Spleen (tissue), 11 donors: ENCODE data around the gene SCIN. TPM values are rescaled to one million over a fixed set of nuclear protein-coding genes. Genes with fewer than 3 reads are reported as not detected.

ENCODE experiments used
- DNase-seq: peaks from one replicate; pipeline ENCODE4 v3.0.0-alpha.2; 2020
- H3K27ac ChIP-seq, 8 donors: fragments of 200-600 bp; sonication (generic) in 7 of 8; 1 replicate in 4 of 8; 2 replicates in 4 of 8; pipeline versions ENCODE4 v1.5.0 to v1.8.0; 2016 to 2021; ENCODE audit warnings: inconsistent platforms in 4 of 8, mild to moderate bottlenecking in 4 of 8, moderate library complexity in 1 of 8
- H3K27me3 ChIP-seq, 7 donors: fragments of 200-600 bp; sonication (generic) in 6 of 7; replicated peaks in 1 of 7; 1 replicate in 4 of 7; 2 replicates in 3 of 7; pipeline versions ENCODE4 v1.5.0 to v1.8.0; 2016 to 2021; ENCODE audit warnings: inconsistent platforms in 3 of 7, mild to moderate bottlenecking in 1 of 7
- H3K36me3 ChIP-seq, 6 donors: fragments of 200-600 bp; sonication (generic) in 5 of 6; 1 replicate in 4 of 6; 2 replicates in 2 of 6; pipeline versions ENCODE4 v1.5.0 to v1.8.0; 2016 to 2021; ENCODE audit warnings: inconsistent platforms in 2 of 6
- H3K4me1 ChIP-seq, 6 donors: fragments of 200-600 bp; sonication (generic) in 5 of 6; 1 replicate in 3 of 6; 2 replicates in 3 of 6; pipeline versions ENCODE4 v1.5.0 to v1.8.0; 2016 to 2021; ENCODE audit warnings: inconsistent platforms in 3 of 6
- H3K4me3 ChIP-seq, 8 donors: fragments of 200-600 bp; sonication (generic) in 7 of 8; 1 replicate in 4 of 8; 2 replicates in 4 of 8; pipeline versions ENCODE4 v1.5.0 to v1.8.0; 2016 to 2021; ENCODE audit warnings: inconsistent platforms in 4 of 8, mild to moderate bottlenecking in 4 of 8, moderate library complexity in 2 of 8
- H3K9me3 ChIP-seq, 8 donors: fragments of 200-600 bp; sonication (generic) in 7 of 8; 1 replicate in 4 of 8; 2 replicates in 4 of 8; pipeline versions ENCODE4 v1.5.0 to v1.8.0; 2016 to 2021; ENCODE audit warnings: inconsistent platforms in 4 of 8
- POLR2A ChIP-seq, 3 donors: fragments of 450-650 bp; IDR thresholded peaks; one replicate each; pipeline ENCODE4 v1.5.1; 2017; ENCODE audit warnings: antibody characterized with exemption in 3 of 3, mild to moderate bottlenecking in 1 of 3
- POLR2AphosphoS5 ChIP-seq, 3 donors: sonication (generic); formaldehyde crosslinking; IDR thresholded peaks; one replicate each; pipeline ENCODE4 v1.5.1; 2017; ENCODE audit warnings: antibody characterized with exemption in 3 of 3
- WGBS, 5 donors: extraction: QIAGEN DNeasy Blood & Tissue Kit in 3 of 5; methylation state at CpG; one replicate each; pipeline versions ENCODE4 v1.1.5 to v1.1.7; 2013 to 2018; 5-methylcytosine and 5-hydroxymethylcytosine counted together
- intact Hi-C: fragments of 100-400 bp; cut with DNase I; formaldehyde crosslinking; loops from one replicate; pipeline ENCODE4 v1.15.0; 2023; ENCODE audit warnings: low total_unique reads
- polyA plus RNA-seq, 3 donors: library from polyadenylated mRNA; stranded (reverse); fragments of 200-250 nt; gene quantifications; one replicate each; pipeline ENCODE4 v1.2.1, GENCODE V29; 2013
- total RNA-seq, 7 donors: library from RNA; depleted of rRNA in 3 of 7; stranded (reverse); fragments of >200 nt in 3 of 7; fragmentation: NEBNext Ultra II Directional in 4 of 7; extraction: Animal tissue kit (Norgen Biotek cat#: 25700) in 4 of 7; gene quantifications; one replicate each; pipeline versions ENCODE4 v1.1.0 to v1.2.1, GENCODE V29; 2016 to 2021
- TF ChIP-seq, protein P1 (sequence below), 11 experiments: fragments of 200-600 bp in 7 of 11; fragments of 450-650 bp in 4 of 11; sonication (generic) in 4 of 11; IDR thresholded peaks in 8 of 11; conservative IDR thresholded peaks in 3 of 11; 1 replicate in 7 of 11; 2 replicates in 4 of 11; pipeline versions ENCODE4 v1.4.0 to v1.8.0; 2016 to 2021; ENCODE audit warnings: antibody characterized with exemption in 11 of 11, inconsistent platforms in 4 of 11, mild to moderate bottlenecking in 1 of 11
- donor health status: healthy with polysubstance abuse.
- donor health status: DM: no; HTN: no; CAD: no; lungs with moderate emphysema.
- donor health status: DM: no; HTN: no; CAD: no.
- donor health status: Bipolar disorder and iron deficiency.
- donor health status: healthy.
- donor health status: DM: no; HTN: no; CAD: no.
- donor health status: DM: yes; HTN: yes; CAD: no.

SCIN gene
- total and polyA plus RNA-seq, 10 donors: 0.07 to 1.4 (median 0.27) TPM; not detected in 1

DNA sequence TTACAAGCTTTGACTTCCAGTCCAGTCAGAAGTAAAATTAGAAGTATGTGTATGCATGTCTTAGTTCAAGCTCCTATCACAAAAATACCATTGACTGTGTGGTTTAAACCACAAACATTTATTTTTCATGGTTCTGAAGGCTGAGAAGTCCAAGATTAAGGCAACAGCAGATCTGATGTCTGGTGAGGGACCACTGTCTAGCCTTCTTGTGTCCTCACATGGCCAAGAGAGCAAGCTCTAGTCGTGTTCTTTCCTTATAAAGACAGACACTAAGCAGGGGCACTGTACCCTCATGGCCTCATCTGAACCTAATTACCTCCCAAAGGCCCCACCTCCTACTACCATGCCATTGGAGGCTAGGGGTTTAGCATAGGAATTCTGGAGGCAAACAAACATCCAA is 75.6 kb downstream of the SCIN start:
- Histone ChIP-seq H3K9me3 (no peaks in the 10 kb centered on the region), H3K4me3 (no peak overlapping the region), H3K36me3 (no peaks in the 10 kb centered on the region), H3K27ac (no peak overlapping the region), H3K4me1 (peaks cover 0 to 8% (median 0%) of the 10 kb centered on the region in 6 donors), H3K27me3 (no peaks in the 10 kb centered on the region)
- WGBS, 5 donors: 57 to 82% (median 73%) methylated on average over 1 of the region's 1 CpG
- intact Hi-C loops: no loop called here
- DNase-seq: no peak
- TF ChIP-seq POLR2A (IDR thresholded peaks at IDR 0.05) (no peak), POLR2AphosphoS5 (IDR thresholded peaks at IDR 0.05) (no peak)
- TF ChIP-seq, protein P1, sequence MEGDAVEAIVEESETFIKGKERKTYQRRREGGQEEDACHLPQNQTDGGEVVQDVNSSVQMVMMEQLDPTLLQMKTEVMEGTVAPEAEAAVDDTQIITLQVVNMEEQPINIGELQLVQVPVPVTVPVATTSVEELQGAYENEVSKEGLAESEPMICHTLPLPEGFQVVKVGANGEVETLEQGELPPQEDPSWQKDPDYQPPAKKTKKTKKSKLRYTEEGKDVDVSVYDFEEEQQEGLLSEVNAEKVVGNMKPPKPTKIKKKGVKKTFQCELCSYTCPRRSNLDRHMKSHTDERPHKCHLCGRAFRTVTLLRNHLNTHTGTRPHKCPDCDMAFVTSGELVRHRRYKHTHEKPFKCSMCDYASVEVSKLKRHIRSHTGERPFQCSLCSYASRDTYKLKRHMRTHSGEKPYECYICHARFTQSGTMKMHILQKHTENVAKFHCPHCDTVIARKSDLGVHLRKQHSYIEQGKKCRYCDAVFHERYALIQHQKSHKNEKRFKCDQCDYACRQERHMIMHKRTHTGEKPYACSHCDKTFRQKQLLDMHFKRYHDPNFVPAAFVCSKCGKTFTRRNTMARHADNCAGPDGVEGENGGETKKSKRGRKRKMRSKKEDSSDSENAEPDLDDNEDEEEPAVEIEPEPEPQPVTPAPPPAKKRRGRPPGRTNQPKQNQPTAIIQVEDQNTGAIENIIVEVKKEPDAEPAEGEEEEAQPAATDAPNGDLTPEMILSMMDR (IDR thresholded peaks at IDR 0.05 in 8 of 11, conservative IDR thresholded peaks at IDR 0.05 in 3 of 11): no peak

DNA sequence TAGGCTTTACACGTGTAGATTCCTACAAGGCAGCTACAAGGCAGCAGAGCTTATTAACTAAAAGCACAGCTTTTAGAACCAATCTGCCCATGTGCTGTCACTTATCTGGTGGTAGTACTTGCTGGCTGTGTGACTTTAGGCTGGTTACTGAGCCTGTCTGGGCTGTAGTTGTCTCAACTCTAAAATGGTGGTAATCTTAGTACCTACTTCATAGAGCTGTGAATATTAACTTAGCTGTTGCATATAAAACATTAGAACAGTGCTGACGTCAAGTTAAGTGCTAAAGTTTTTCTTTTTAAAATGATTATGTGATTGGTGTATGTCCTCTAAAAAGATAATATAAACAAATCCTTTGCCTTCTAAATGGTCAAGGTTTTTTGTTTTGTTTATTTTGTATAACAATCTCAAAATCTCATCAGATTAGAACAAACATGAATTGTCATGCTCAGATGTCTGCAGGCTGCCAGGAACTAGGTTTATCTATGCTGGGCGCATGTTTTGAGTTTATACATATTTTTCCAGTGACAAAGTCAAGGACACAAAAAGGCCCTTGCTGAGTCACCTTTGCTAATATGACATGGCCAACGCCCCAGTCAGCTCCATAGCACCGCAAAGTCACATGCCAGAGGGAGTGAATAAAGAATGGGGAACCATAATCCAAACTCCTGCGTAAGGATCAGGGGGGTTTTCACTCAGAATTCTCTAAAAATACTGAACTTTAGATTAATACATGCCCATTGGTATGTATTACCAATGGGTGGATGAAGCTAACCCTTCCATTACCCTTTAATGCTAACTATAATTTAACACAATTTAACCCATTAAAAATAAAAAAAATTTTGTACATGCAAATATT is 77.1 kb downstream of the SCIN start:
- 64 to 87% (median 81%) methylated on average over 6 of the region's 6 CpGs for WGBS, 5 donors
- no peak for TF ChIP-seq POLR2AphosphoS5 (IDR thresholded peaks at IDR 0.05)
- TF ChIP-seq, protein P1 (IDR thresholded peaks at IDR 0.05 in 8 of 11, conservative IDR thresholded peaks at IDR 0.05 in 3 of 11): no peak
- no peak for TF ChIP-seq POLR2A (IDR thresholded peaks at IDR 0.05)
- H3K27ac ChIP-seq: no peak overlapping the region
- peaks cover 0 to 8% (median 0%) of the 10 kb centered on the region in 6 donors for H3K4me1 ChIP-seq
- DNase-seq: no peak
- H3K36me3 ChIP-seq: no peaks in the 10 kb centered on the region
- H3K4me3 ChIP-seq: no peak overlapping the region
- intact Hi-C loops: no loop called here
- no peaks in the 10 kb centered on the region for H3K9me3 ChIP-seq
- no peaks in the 10 kb centered on the region for H3K27me3 ChIP-seq

DNA sequence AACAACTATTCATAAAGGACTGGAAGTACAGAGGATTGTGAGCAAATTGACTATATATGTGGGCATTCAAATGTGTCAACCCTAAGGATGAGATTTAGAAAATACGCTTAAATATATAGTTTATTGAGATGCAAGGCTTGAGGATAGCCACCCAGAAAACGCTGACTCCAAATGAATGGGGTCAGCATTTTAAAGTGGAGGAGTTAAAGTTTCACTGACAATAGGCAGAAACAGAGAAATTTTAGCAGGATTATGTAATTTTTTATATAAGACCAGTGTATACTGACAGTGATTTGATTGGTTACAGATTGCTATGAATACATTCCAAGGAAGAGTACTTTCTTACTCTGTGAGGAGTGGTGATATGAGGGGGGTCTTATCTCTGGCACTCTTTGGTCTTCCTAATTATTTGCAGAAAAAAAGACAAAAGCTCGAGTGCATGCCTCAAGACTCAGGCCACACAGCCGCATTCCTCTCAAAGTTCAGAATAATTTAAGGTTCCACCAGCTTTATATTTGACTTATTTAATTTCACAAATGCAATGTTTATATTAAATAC is 78.3 kb downstream of the SCIN start:
- Histone ChIP-seq H3K36me3 (no peaks in the 10 kb centered on the region), H3K9me3 (no peaks in the 10 kb centered on the region), H3K4me1 (peaks cover 0 to 3% (median 0%) of the 10 kb centered on the region in 6 donors), H3K27ac (no peak overlapping the region), H3K27me3 (no peaks in the 10 kb centered on the region), H3K4me3 (no peak overlapping the region)
- TF ChIP-seq, protein P1 (IDR thresholded peaks at IDR 0.05 in 8 of 11, conservative IDR thresholded peaks at IDR 0.05 in 3 of 11): no peak
- no peak for TF ChIP-seq POLR2A (IDR thresholded peaks at IDR 0.05)
- TF ChIP-seq POLR2AphosphoS5 (IDR thresholded peaks at IDR 0.05): no peak
- intact Hi-C loops: no loop called here
- no peak for DNase-seq
- 81 to 90% (median 86%) methylated on average over 4 of the region's 4 CpGs for WGBS, 5 donors

DNA sequence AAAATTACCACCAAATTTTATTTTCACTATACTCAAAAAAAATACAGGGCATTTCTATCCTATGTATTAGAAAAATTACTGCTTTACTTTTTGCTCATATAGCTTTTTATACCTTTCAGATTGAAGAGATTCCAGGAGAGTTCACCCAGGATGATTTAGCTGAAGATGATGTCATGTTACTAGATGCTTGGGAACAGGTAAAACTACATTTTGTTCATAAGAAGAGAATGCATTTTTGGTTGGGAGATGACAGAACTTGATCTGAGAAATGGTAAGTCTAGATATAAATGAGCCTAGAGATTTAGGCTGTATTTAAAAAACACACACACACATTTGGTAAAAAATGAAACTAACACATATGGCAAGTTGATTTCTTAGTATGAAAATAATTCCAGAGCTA is 78.8 kb downstream of the SCIN start:
- H3K4me3 ChIP-seq: no peak overlapping the region
- H3K4me1 ChIP-seq: no peaks in the 10 kb centered on the region
- H3K27ac ChIP-seq: no peak overlapping the region
- H3K27me3 ChIP-seq: no peaks in the 10 kb centered on the region
- H3K9me3 ChIP-seq: no peaks in the 10 kb centered on the region
- TF ChIP-seq, protein P1 (IDR thresholded peaks at IDR 0.05 in 8 of 11, conservative IDR thresholded peaks at IDR 0.05 in 3 of 11): no peak
- no peak for DNase-seq
- H3K36me3 ChIP-seq: no peaks in the 10 kb centered on the region
- intact Hi-C loops: no loop called here
